GM12892 (cell line): ENCODE results near the gene MFSD8.

ENCODE experiments used
- POLR2A ChIP-seq: IDR thresholded peaks from 2 replicates; pipeline ENCODE4 v1.6.1; 2011; ENCODE audit warnings: low read depth, low read length, control low read depth
- POLR2AphosphoS5 ChIP-seq: IDR thresholded peaks from 2 replicates; pipeline ENCODE4 v1.6.1; 2011; ENCODE audit warnings: low read depth, low read length, control low read depth

DNA sequence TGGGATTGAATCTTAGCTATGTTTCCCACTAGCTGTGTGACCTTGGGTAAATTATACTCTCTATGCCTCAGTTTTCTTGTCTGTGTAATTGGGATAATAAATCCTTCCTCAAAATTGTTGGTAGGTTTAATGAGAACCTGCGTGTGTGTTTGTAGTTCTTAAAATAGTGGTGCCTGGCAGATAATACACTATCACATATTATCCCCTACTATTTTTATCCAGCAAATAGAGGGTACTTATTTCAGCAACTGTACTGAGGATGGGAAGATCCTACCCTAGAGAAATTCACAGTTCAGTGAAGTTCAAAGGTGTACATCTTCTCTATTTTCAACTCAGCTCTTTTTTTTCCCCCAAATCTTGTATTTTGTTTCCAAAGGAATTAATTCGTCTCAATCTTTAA is 17.5 kb upstream of the MFSD8 start:
- TF ChIP-seq POLR2AphosphoS5: no peak
- TF ChIP-seq POLR2A: no peak
